HCT116 (cell line): Measurements from ENCODE around the gene HNF4A. TPM values are rescaled to one million over a fixed set of nuclear protein-coding genes. Genes with fewer than 3 reads are reported as not detected.

Experiments
- ATAC-seq: fragments of 200-7000 bp; cut with Tn5 transposase; 2 replicates; pipeline ENCODE4 v1.9.1; 2020; ENCODE audit warnings: mild to moderate bottlenecking, moderate library complexity
- BruUV-seq: library from RNA; stranded (reverse); fragments of 400-500 nt; replicated peaks from 2 replicates; lab custom pipeline; 2021; lab: Mats Ljungman, UMichigan
- CTCF ChIA-PET: fragments of 300-600 bp; sonication (Branson Sonifier 250); formaldehyde crosslinking; loops from one replicate; lab custom pipeline; 2021; ENCODE audit warnings: antibody characterized with exemption; lab: Charles Lee
- POLR2A ChIA-PET: fragments of 300-600, 350-600 bp; sonication (Branson Sonifier 250); formaldehyde crosslinking; loops from one replicate; lab custom pipeline; 2021; ENCODE audit warnings: antibody characterized with exemption; lab: Charles Lee
- RAD21 ChIA-PET, 2 experiments: fragments of 300-600 bp; sonication (Branson Sonifier 250); formaldehyde crosslinking; loops; one replicate each; lab custom pipeline; 2023; ENCODE audit warnings: low total read pairs in 2 of 2; ENCODE audit not compliant: uncharacterized antibody in 2 of 2, unreplicated experiment in 2 of 2, low non-redundant PET in 1 of 2; lab: Charles Lee
- DNase-seq: peaks from one replicate; pipeline ENCODE4 v3.0.0-alpha.2; 2010; ENCODE audit warnings: low read depth, low spot score
- H2AFZ ChIP-seq: fragments of 200-600 bp; shearing (Covaris generic), sonication (generic); 2 replicates; pipeline ENCODE4 v1.6.1; 2017; ENCODE audit warnings: low read depth, mixed run types, mixed read lengths, antibody characterized with exemption, low read length; ENCODE audit not compliant: poor library complexity, severe bottlenecking
- H3K27ac ChIP-seq: 2 replicates; pipeline ENCODE4 v1.5.1; 2012; ENCODE audit warnings: low read depth, low read length
- H3K27me3 ChIP-seq: fragments of 200-600 bp; sonication (generic); 2 replicates; pipeline ENCODE4 v1.6.1; 2016; ENCODE audit warnings: mixed run types, low read length, mixed read lengths; ENCODE audit not compliant: insufficient read depth
- H3K36me3 ChIP-seq, 2 experiments: fragments of 200-500 bp in 1 of 2; fragments of 200-600 bp in 1 of 2; sonication (Bioruptor generic) in 1 of 2; sonication (generic) in 1 of 2; 2 replicates each; pipeline versions ENCODE4 v1.5.1 to v1.6.1; 2014 to 2016; ENCODE audit warnings: low read length in 2 of 2, inconsistent platforms in 1 of 2, mixed read lengths in 1 of 2, mixed run types in 1 of 2; ENCODE audit not compliant: insufficient read depth in 2 of 2, control insufficient read depth in 1 of 2
- H3K4me1 ChIP-seq, 2 experiments: fragments of 200-600 bp in 1 of 2; sonication (generic) in 1 of 2; 2 replicates each; pipeline versions ENCODE4 v1.5.1 to v1.6.1; 2012 to 2017; ENCODE audit warnings: low read length in 2 of 2, inconsistent platforms in 1 of 2, mild to moderate bottlenecking in 1 of 2, mixed read lengths in 1 of 2, mixed run types in 1 of 2, moderate library complexity in 1 of 2; ENCODE audit not compliant: insufficient read depth in 2 of 2, control insufficient read depth in 1 of 2
- H3K4me2 ChIP-seq: fragments of 200-600 bp; sonication (generic); 2 replicates; pipeline ENCODE4 v1.6.1; 2017; ENCODE audit warnings: mixed run types, low read length, mixed read lengths
- H3K4me3 ChIP-seq, 2 experiments: fragments of 200-600 bp in 1 of 2; sonication (generic) in 1 of 2; replicated peaks in 1 of 2; 2 replicates each; pipeline ENCODE4 v1.5.1; 2011 to 2016; ENCODE audit warnings: low read length in 2 of 2, control low read depth in 1 of 2, low read depth in 1 of 2, mild to moderate bottlenecking in 1 of 2, mixed read lengths in 1 of 2, mixed run types in 1 of 2
- H3K79me2 ChIP-seq: fragments of 200-600 bp; sonication (generic); 2 replicates; pipeline ENCODE4 v1.6.1; 2017; ENCODE audit warnings: mild to moderate bottlenecking, mixed run types, low read length, moderate library complexity, mixed read lengths; ENCODE audit not compliant: insufficient read depth
- H3K9ac ChIP-seq: fragments of 200-600 bp; sonication (generic); 2 replicates; pipeline ENCODE4 v1.6.1; 2016; ENCODE audit warnings: low read length, mixed read lengths
- H3K9me2 ChIP-seq: fragments of 200-600 bp; sonication (generic), shearing (Covaris generic); 2 replicates; pipeline ENCODE4 v1.6.1; 2017; ENCODE audit warnings: mixed run types, mild to moderate bottlenecking, moderate library complexity; ENCODE audit not compliant: insufficient read depth
- H3K9me3 ChIP-seq, 2 experiments: fragments of 200-500 bp in 1 of 2; fragments of 200-600 bp in 1 of 2; sonication (Bioruptor generic) in 1 of 2; sonication (generic) in 1 of 2; 2 replicates each; pipeline ENCODE4 v1.6.1; 2014 to 2017; ENCODE audit warnings: low read length in 2 of 2, mixed read lengths in 2 of 2, inconsistent platforms in 1 of 2, low read depth in 1 of 2, mild to moderate bottlenecking in 1 of 2, mixed run types in 1 of 2, moderate library complexity in 1 of 2; ENCODE audit not compliant: control insufficient read depth in 1 of 2, insufficient read depth in 1 of 2
- H4K20me1 ChIP-seq: fragments of 200-600 bp; sonication (generic), shearing (Covaris generic); 2 replicates; pipeline ENCODE4 v1.6.1; 2017; ENCODE audit warnings: mixed run types, mild to moderate bottlenecking, moderate library complexity; ENCODE audit not compliant: insufficient read depth
- EZH2 ChIP-seq: fragments of 200-600 bp; sonication (generic); IDR thresholded peaks from 2 replicates; pipeline ENCODE4 v1.6.1; 2017; ENCODE audit warnings: antibody characterized with exemption, mixed run types
- FOSL1 ChIP-seq: IDR thresholded peaks from 2 replicates; pipeline ENCODE4 v1.6.1; 2012; ENCODE audit warnings: low read depth
- JUND ChIP-seq: IDR thresholded peaks from 2 replicates; pipeline ENCODE4 v1.6.1; 2012
- POLR2AphosphoS5 ChIP-seq: IDR thresholded peaks from 2 replicates; pipeline ENCODE4 v1.6.1; 2011; ENCODE audit warnings: mild to moderate bottlenecking, low read depth, low read length, moderate library complexity
- SIN3A ChIP-seq: IDR thresholded peaks from 2 replicates; pipeline ENCODE4 v1.6.1; 2012; ENCODE audit warnings: low read depth
- SP1 ChIP-seq: IDR thresholded peaks from 2 replicates; pipeline ENCODE4 v1.6.1; 2012; ENCODE audit warnings: low read depth
- YY1 ChIP-seq: IDR thresholded peaks from 2 replicates; pipeline ENCODE4 v1.6.1; 2011; ENCODE audit warnings: low read length, low read depth, moderate library complexity, mild to moderate bottlenecking; ENCODE audit not compliant: insufficient replicate concordance; ENCODE audit errors: extremely low read depth
- intact Hi-C: fragments of 100-400 bp; cut with micrococcal nuclease; formaldehyde crosslinking; loops from 2 replicates; pipeline ENCODE4 v1.10.0; 2022
- total RNA-seq: library from RNA; stranded (reverse); gene quantifications from one replicate; pipeline ENCODE4 v1.2.1, GENCODE V29; 2021; ENCODE audit not compliant: unreplicated experiment

The HNF4A gene
- total RNA-seq, 1 experiment from 2014 or later: 7.4 TPM

- no peak overlapping the region for H3K4me2 ChIP-seq
- H3K4me1 ChIP-seq: peaks cover 14 to 34% of the 10 kb centered on the region in 2 experiments
- no peak overlapping the region for H3K9ac ChIP-seq
- H3K79me2 ChIP-seq: no peaks in the 10 kb centered on the region
- no peak overlapping the region for H3K4me3 ChIP-seq
- ChIA-PET POLR2A (no interaction called here), RAD21 (no interaction called here), CTCF (no interaction called here)
- intact Hi-C loops: no loop called here
- DNase-seq (no peak), ATAC-seq (no peak)
- no peak for TF ChIP-seq FOSL1
- H3K27me3 ChIP-seq: no peaks in the 10 kb centered on the region
- H3K27ac ChIP-seq: no peak overlapping the region
- no peaks in the 10 kb centered on the region for H3K9me2 ChIP-seq
- no peaks in the 10 kb centered on the region for H4K20me1 ChIP-seq
- H3K9me3 ChIP-seq: no peaks in the 10 kb centered on the region
- no TSS peak for BruUV-seq
- H2AFZ ChIP-seq: no peak overlapping the region
- H3K36me3 ChIP-seq: no peaks in the 10 kb centered on the region
Measured at GRCh38 chr20:44411020-44411756, 55.7 kb downstream of the HNF4A start.

GRCh38 chr20:44411757-44412401 lies 56.4 kb downstream of the HNF4A start:
- POLR2A ChIA-PET: no interaction called here
- Histone ChIP-seq H4K20me1 (no peaks in the 10 kb centered on the region), H2AFZ (no peak overlapping the region), H3K79me2 (no peaks in the 10 kb centered on the region), H3K9me3 (no peaks in the 10 kb centered on the region), H3K27ac (no peak overlapping the region), H3K9ac (no peak overlapping the region), H3K4me2 (no peak overlapping the region), H3K27me3 (no peaks in the 10 kb centered on the region), H3K36me3 (no peaks in the 10 kb centered on the region), H3K4me3 (no peak overlapping the region), H3K4me1 (peaks cover 12 to 28% of the 10 kb centered on the region in 2 experiments), H3K9me2 (no peaks in the 10 kb centered on the region)
- intact Hi-C loops: no loop called here
- TF ChIP-seq SP1 (no peak), EZH2 (no peak), POLR2AphosphoS5 (no peak), FOSL1 (no peak), SIN3A (no peak), YY1 (no peak), JUND (no peak)
- DNase-seq (no peak), ATAC-seq (no peak)
- CTCF ChIA-PET: no interaction called here
- no TSS peak for BruUV-seq
- RAD21 ChIA-PET: no interaction called here
